A549 (cell line): ENCODE measurements around the gene RAPGEF4. TPM values are rescaled to one million over a fixed set of nuclear protein-coding genes. Genes with fewer than 3 reads are reported as not detected.

Experiments used
- ATAC-seq, 2 experiments: fragments of 200-7000 bp in 1 of 2; fragments of >200 bp in 1 of 2; cut with Nextera tagmentation in 1 of 2; cut with Tn5 transposase in 1 of 2; 3 replicates each; pipeline versions ENCODE4 v1.8.0 to v1.9.1; 2018 to 2020; ENCODE audit warnings: mild to moderate bottlenecking in 1 of 2, moderate library complexity in 1 of 2
- CTCF ChIA-PET: fragments of 300-600 bp; sonication (Branson Sonifier 250); formaldehyde crosslinking; extraction: SDS; loops from one replicate; lab custom pipeline; 2021; ENCODE audit warnings: antibody characterized with exemption, inconsistent platforms; lab: Yijun Ruan, JAX
- POLR2A ChIA-PET: fragments of 350-600 bp; formaldehyde crosslinking; extraction: SDS; loops from one replicate; lab custom pipeline; 2021; ENCODE audit warnings: antibody characterized with exemption, inconsistent platforms; lab: Yijun Ruan, JAX
- DNase-seq, 2 experiments: peaks; one replicate each; pipeline versions ENCODE4 v3.0.0 to v3.0.0-alpha.2; 2011 to 2016; ENCODE audit warnings: low read depth in 1 of 2, low spot score in 1 of 2
- FAIRE-seq: peaks from 2 replicates; lab custom pipeline; 2011; peaks lifted over from hg19 to GRCh38; lab: Jason Lieb, UNC
- H3K27ac ChIP-seq, 2 experiments: fragments of >200 bp; sonication (Bioruptor Twin); formaldehyde crosslinking; 3 replicates each; pipeline ENCODE4 v1.5.1; 2016 to 2017
- H3K4me1 ChIP-seq: fragments of >200 bp; sonication (Bioruptor Twin); formaldehyde crosslinking; 3 replicates; pipeline ENCODE4 v1.6.1; 2016
- H3K4me2 ChIP-seq: fragments of >200 bp; sonication (Bioruptor Twin); formaldehyde crosslinking; 3 replicates; pipeline ENCODE4 v1.6.1; 2016
- H3K4me3 ChIP-seq: fragments of >200 bp; sonication (Bioruptor Twin); formaldehyde crosslinking; 3 replicates; pipeline ENCODE4 v1.5.1; 2016
- H3K9me3 ChIP-seq: fragments of >200 bp; sonication (Bioruptor Twin); formaldehyde crosslinking; 3 replicates; pipeline ENCODE4 v1.6.1; 2016
- ATOH8 ChIP-seq: fragments of 250-450 bp; sonication (Bioruptor Pico); IDR thresholded peaks from 2 replicates; pipeline ENCODE4 v1.5.0; 2020; ENCODE audit warnings: low read depth, mild to moderate bottlenecking, moderate library complexity
- CTCF ChIP-seq: fragments of >200 bp; sonication (Bioruptor Twin); formaldehyde crosslinking; IDR thresholded peaks from 3 replicates; pipeline ENCODE4 v1.5.1; 2016
- E2F6 ChIP-seq: IDR thresholded peaks from 2 replicates; pipeline ENCODE4 v1.6.1; 2012; ENCODE audit warnings: low read depth, borderline replicate concordance
- ELK1 ChIP-seq: fragments of 150-350 bp; IDR thresholded peaks from 2 replicates; pipeline ENCODE4 v1.6.1; 2014; ENCODE audit warnings: low read depth, mild to moderate bottlenecking, low read length
- ESRRA ChIP-seq: fragments of 150-350 bp; IDR thresholded peaks from 2 replicates; pipeline ENCODE4 v1.6.1; 2014; ENCODE audit warnings: mild to moderate bottlenecking, low read length, borderline replicate concordance
- GATA3 ChIP-seq: IDR thresholded peaks from 2 replicates; pipeline ENCODE4 v1.6.1; 2012; ENCODE audit warnings: borderline replicate concordance
- HDAC2 ChIP-seq: fragments of 200-600 bp; sonication (generic); IDR thresholded peaks from 2 replicates; pipeline ENCODE4 v1.6.1; 2016
- HES2 ChIP-seq: fragments of >200 bp; sonication (Bioruptor Twin); formaldehyde crosslinking; IDR thresholded peaks from 2 replicates; pipeline ENCODE4 v1.6.1; 2016
- HEYL ChIP-seq: fragments of 250-450 bp; sonication (Bioruptor Pico); IDR thresholded peaks from 2 replicates; pipeline ENCODE4 v1.8.0; 2021; ENCODE audit warnings: mild to moderate bottlenecking, moderate library complexity
- HMGXB4 ChIP-seq: fragments of 250-450 bp; sonication (Bioruptor Pico); IDR thresholded peaks from 2 replicates; pipeline ENCODE4 v1.5.0; 2021; ENCODE audit warnings: mild to moderate bottlenecking, moderate library complexity, borderline replicate concordance
- HOXA7 ChIP-seq: fragments of 250-450 bp; sonication (Bioruptor Pico); IDR thresholded peaks from 2 replicates; pipeline ENCODE4 v1.5.0; 2020; ENCODE audit warnings: mild to moderate bottlenecking, moderate library complexity
- JUN ChIP-seq, 2 experiments: fragments of >200 bp; sonication (Bioruptor Twin); formaldehyde crosslinking; IDR thresholded peaks; 2 replicates in 1 of 2; 3 replicates in 1 of 2; pipeline ENCODE4 v1.6.1; 2016 to 2017
- JUNB ChIP-seq: fragments of >200 bp; sonication (Bioruptor Twin); formaldehyde crosslinking; IDR thresholded peaks from 2 replicates; pipeline ENCODE4 v1.6.1; 2016
- KDM1A ChIP-seq: fragments of 200-600 bp; sonication (generic); IDR thresholded peaks from 2 replicates; pipeline ENCODE4 v1.6.1; 2016; ENCODE audit warnings: low read depth, mild to moderate bottlenecking
- MAX ChIP-seq: IDR thresholded peaks from 2 replicates; pipeline ENCODE4 v1.6.1; 2012
- MAZ ChIP-seq: fragments of 150-350 bp; IDR thresholded peaks from 2 replicates; pipeline ENCODE4 v1.6.1; 2014; ENCODE audit warnings: antibody characterized with exemption, low read depth, low read length, borderline replicate concordance
- PBX3 ChIP-seq: IDR thresholded peaks from 2 replicates; pipeline ENCODE4 v1.6.1; 2012
- POLR2A ChIP-seq: IDR thresholded peaks from 2 replicates; pipeline ENCODE4 v1.6.1; 2012; ENCODE audit warnings: mild to moderate bottlenecking, low read length
- RAD21 ChIP-seq, 2 experiments: fragments of >200 bp in 1 of 2; sonication (Bioruptor Twin) in 1 of 2; formaldehyde crosslinking in 1 of 2; IDR thresholded peaks in 1 of 2; conservative IDR thresholded peaks in 1 of 2; 2 replicates in 1 of 2; 3 replicates in 1 of 2; pipeline ENCODE4 v1.6.1; 2012 to 2018; ENCODE audit warnings: inconsistent platforms in 1 of 2
- RARB ChIP-seq: fragments of 250-450 bp; sonication (Bioruptor Pico); IDR thresholded peaks from 2 replicates; pipeline ENCODE4 v1.8.0; 2021; ENCODE audit warnings: mild to moderate bottlenecking, moderate library complexity
- RCOR1 ChIP-seq: fragments of 150-350 bp; IDR thresholded peaks from 2 replicates; pipeline ENCODE4 v1.6.1; 2014; ENCODE audit warnings: antibody characterized with exemption, low read length, low read depth
- TP53 ChIP-seq: fragments of 250-450 bp; sonication (Bioruptor Pico); IDR thresholded peaks from 2 replicates; pipeline ENCODE4 v1.5.0; 2021; ENCODE audit warnings: mild to moderate bottlenecking, moderate library complexity
- USF2 ChIP-seq: fragments of 450-650 bp; IDR thresholded peaks from 2 replicates; pipeline ENCODE4 v1.6.1; 2014; ENCODE audit warnings: antibody characterized with exemption
- ZFP36 ChIP-seq: fragments of 450-650 bp; IDR thresholded peaks from 2 replicates; pipeline ENCODE4 v1.6.1; 2014; ENCODE audit warnings: borderline replicate concordance; ENCODE audit not compliant: partially characterized antibody
- ZSCAN20 ChIP-seq: fragments of 250-450 bp; sonication (Bioruptor Pico); IDR thresholded peaks from 2 replicates; pipeline ENCODE4 v1.8.0; 2022; ENCODE audit warnings: mild to moderate bottlenecking, moderate library complexity
- WGBS: methylation state at CpG from one replicate; pipeline ENCODE4 v1.1.6; 2017; ENCODE audit errors: missing lambda C conversion rate; 5-methylcytosine and 5-hydroxymethylcytosine counted together
- polyA plus RNA-seq, 4 experiments: library from polyadenylated mRNA; depleted of rRNA in 3 of 4; stranded (reverse); fragments of >200 nt; fragmentation: RNase III in 1 of 4; extraction: RNeasy Plus Mini Kit Qiagen cat#74134 plus additional on column Dnase treatment in 1 of 4; gene quantifications; 2 replicates in 3 of 4; 3 replicates in 1 of 4; pipeline ENCODE4 v1.2.3, GENCODE V29; 2011 to 2017

The RAPGEF4 gene
- polyA plus RNA-seq, 2 of the 4 experiments (the other 2 are of a cell fraction) = 0.18 to 1.1 TPM

- DNase-seq = no peak
- no peak for ATAC-seq
- CTCF ChIA-PET = interaction anchor here (2.0 kb wide), 2 partner anchors 68 to 116 kb away, joined by 7 to 8 read pairs; no protein-coding TSS in a partner anchor
- no peak overlapping the region for H3K4me3 ChIP-seq
- H3K4me2 ChIP-seq = peak overlapping the region; percentile 37
- no peaks in the 10 kb centered on the region for H3K9me3 ChIP-seq
- 83% methylated on average over 1 of the region's 1 CpG for WGBS
- H3K4me1 ChIP-seq = peaks cover 31% of the 10 kb centered on the region
- POLR2A ChIA-PET = no interaction called here
- FAIRE-seq = no peak
- no peak overlapping the region for H3K27ac ChIP-seq
- TF ChIP-seq ESRRA (no peak), ELK1 (no peak), RCOR1 (no peak), USF2 (no peak), ZSCAN20 (CRISPR knock-in tag) (no peak), ZFP36 (no peak), HES2 (no peak), PBX3 (no peak), POLR2A (no peak), HOXA7 (CRISPR knock-in tag) (no peak), HEYL (CRISPR knock-in tag) (no peak), GATA3 (no peak), RAD21 (conservative IDR thresholded peaks at IDR 0.05 in 1 of 2, IDR thresholded peaks at IDR 0.05 in 1 of 2) (no peak), E2F6 (no peak), ATOH8 (CRISPR knock-in tag) (no peak), MAZ (no peak)
These were observed 359.1 kb downstream of the RAPGEF4 start for GRCh38 chr2:173094731-173095130.

GRCh38 chr2:173095356-173095755 is 359.7 kb downstream of the RAPGEF4 start:
- ATAC-seq (no peak), DNase-seq (no peak), FAIRE-seq (no peak)
- Histone ChIP-seq H3K4me2 (no peak overlapping the region), H3K4me3 (no peak overlapping the region), H3K9me3 (no peaks in the 10 kb centered on the region), H3K4me1 (peaks cover 25% of the 10 kb centered on the region), H3K27ac (no peak overlapping the region)
- POLR2A ChIA-PET = interaction anchor here (0.5 kb wide), 1 partner anchor 21 kb away, joined by 9 read pairs; no protein-coding TSS in a partner anchor
- CTCF ChIA-PET = interaction anchor here (0.8 to 2.0 kb wide), 3 partner anchors 14 to 115 kb away, joined by 3 to 8 read pairs (median 7); no protein-coding TSS in a partner anchor
- WGBS = 91% methylated on average over 1 of the region's 1 CpG
- TF ChIP-seq JUNB (no peak), CTCF (no peak), KDM1A (no peak), MAX (no peak), TP53 (no peak), RARB (CRISPR knock-in tag) (no peak), GATA3 (no peak), HOXA7 (CRISPR knock-in tag) (no peak), HMGXB4 (no peak), JUN (IDR thresholded peaks at IDR 0.05) (no peak), HDAC2 (no peak), MAZ (no peak)
